GM12878 (cell line): ENCODE results near the gene TUB. TPM values are rescaled to one million over a fixed set of nuclear protein-coding genes. Genes with fewer than 3 reads are reported as not detected.

Source experiments
- ATAC-seq: fragments of 200-7000 bp; cut with Tn5 transposase; 3 replicates; pipeline ENCODE4 v1.9.1; 2020; ENCODE audit warnings: mild to moderate bottlenecking, moderate library complexity
- BruUV-seq: library from RNA; stranded (reverse); fragments of 400-500 nt; replicated peaks from 2 replicates; lab custom pipeline; 2021; lab: Mats Ljungman, UMichigan
- CTCF ChIA-PET: fragments of 300-600 bp; sonication (Branson Sonifier 250); formaldehyde crosslinking; extraction: SDS; loops from one replicate; lab custom pipeline; 2021; ENCODE audit warnings: inconsistent platforms; lab: Yijun Ruan, JAX
- POLR2A ChIA-PET: fragments of 350-600 bp; formaldehyde crosslinking; extraction: SDS; loops from one replicate; lab custom pipeline; 2021; ENCODE audit warnings: inconsistent platforms; lab: Charles Lee
- RAD21 ChIA-PET: fragments of 300-600 bp; sonication (Branson Sonifier 250); formaldehyde crosslinking; loops from one replicate; lab custom pipeline; 2023; ENCODE audit warnings: antibody characterized with exemption; ENCODE audit not compliant: unreplicated experiment; lab: Charles Lee
- SMC1A ChIA-PET: fragments of 300-600 bp; sonication (Branson Sonifier 250); formaldehyde crosslinking; loops from one replicate; lab custom pipeline; 2023; ENCODE audit not compliant: unreplicated experiment, uncharacterized antibody; lab: Charles Lee
- DNase-seq: peaks from one replicate; pipeline ENCODE4 v3.0.0-alpha.2; 2011; ENCODE audit warnings: low read depth, low spot score
- FAIRE-seq: peaks from 3 replicates; lab custom pipeline; 2011; peaks lifted over from hg19 to GRCh38; lab: Jason Lieb, UNC
- H2AFZ ChIP-seq: 2 replicates; pipeline ENCODE4 v1.6.0; 2011; ENCODE audit warnings: low read depth, low read length, control low read depth; ENCODE audit not compliant: control insufficient read depth
- H3K27ac ChIP-seq: 2 replicates; pipeline ENCODE4 v1.5.1; 2011; ENCODE audit warnings: control low read depth; ENCODE audit not compliant: control insufficient read depth, insufficient read depth
- H3K27me3 ChIP-seq, 2 experiments: replicated peaks in 1 of 2; 2 replicates each; pipeline versions ENCODE4 v1.6.0 to v1.6.1; 2011; ENCODE audit warnings: low read length in 1 of 2; ENCODE audit not compliant: control insufficient read depth in 2 of 2, insufficient read depth in 2 of 2
- H3K36me3 ChIP-seq, 2 experiments: 2 replicates each; pipeline ENCODE4 v1.5.1; 2011; ENCODE audit warnings: low read length in 1 of 2; ENCODE audit not compliant: control insufficient read depth in 2 of 2, insufficient read depth in 2 of 2
- H3K4me1 ChIP-seq: 2 replicates; pipeline ENCODE4 v1.6.1; 2011; ENCODE audit warnings: mild to moderate bottlenecking, low read length, moderate library complexity, mixed read lengths; ENCODE audit not compliant: control insufficient read depth, insufficient read depth
- H3K4me2 ChIP-seq: 2 replicates; pipeline ENCODE4 v1.6.0; 2011; ENCODE audit warnings: control low read depth; ENCODE audit not compliant: control insufficient read depth, insufficient read depth
- H3K4me3 ChIP-seq: fragments of 200-600 bp; sonication (generic); 2 replicates; pipeline ENCODE4 v1.5.1; 2016
- H3K79me2 ChIP-seq: 2 replicates; pipeline ENCODE4 v1.6.0; 2011; ENCODE audit warnings: low read length; ENCODE audit not compliant: control insufficient read depth, insufficient read depth
- H3K9ac ChIP-seq: 2 replicates; pipeline ENCODE4 v1.8.0; 2011; ENCODE audit warnings: low read length, control low read depth, mixed read lengths; ENCODE audit not compliant: control insufficient read depth, insufficient read depth
- H3K9me3 ChIP-seq: replicated peaks from 3 replicates; pipeline ENCODE4 v1.5.1; 2011; ENCODE audit warnings: mild to moderate bottlenecking, low read length; ENCODE audit not compliant: control insufficient read depth, insufficient read depth
- H4K20me1 ChIP-seq: 2 replicates; pipeline ENCODE4 v1.6.0; 2011; ENCODE audit not compliant: control insufficient read depth, insufficient read depth
- EED ChIP-seq: sonication (generic); IDR thresholded peaks from 2 replicates; pipeline ENCODE4 v1.6.1; 2016; ENCODE audit warnings: antibody characterized with exemption, low read depth
- IRF3 ChIP-seq: fragments of 450-650 bp; IDR thresholded peaks from 2 replicates; pipeline ENCODE4 v1.6.1; 2014; ENCODE audit warnings: mild to moderate bottlenecking
- NR2C2 ChIP-seq: IDR thresholded peaks from 2 replicates; pipeline ENCODE4 v1.6.1; 2011; ENCODE audit warnings: borderline replicate concordance, low read depth; ENCODE audit not compliant: control insufficient read depth, insufficient read length
- NRF1 ChIP-seq: conservative IDR thresholded peaks from 2 replicates; pipeline ENCODE4 v1.6.1; 2011; ENCODE audit warnings: mild to moderate bottlenecking, low read depth, low read length, improper control_type of control experiment
- ZNF207 ChIP-seq: fragments of 450-650 bp; IDR thresholded peaks from 2 replicates; pipeline ENCODE4 v1.6.1; 2014; ENCODE audit warnings: antibody characterized with exemption, mild to moderate bottlenecking, borderline replicate concordance
- ZNF24 ChIP-seq: fragments of 450-650 bp; IDR thresholded peaks from 2 replicates; pipeline ENCODE4 v1.6.1; 2017; ENCODE audit warnings: antibody characterized with exemption, mild to moderate bottlenecking
- WGBS: methylation state at CpG from one replicate; pipeline ENCODE4 v1.1.6; 2016; ENCODE audit warnings: low lambda C conversion rate; ENCODE audit not compliant: insufficient replicate concordance, insufficient coverage; ENCODE audit errors: missing lambda C conversion rate; 5-methylcytosine and 5-hydroxymethylcytosine counted together
- in situ Hi-C: fragments of 300-500 bp; cut with MboI; formaldehyde crosslinking; loops from 9 replicates; pipeline ENCODE4 v1.14.3; 2018; ENCODE audit warnings: mixed read lengths
- intact Hi-C: fragments of 100-400 bp; cut with micrococcal nuclease; formaldehyde crosslinking; loops from one replicate; pipeline ENCODE4 v1.14.2; 2022; ENCODE audit not compliant: unreplicated experiment
- polyA plus RNA-seq, 11 experiments: library from polyadenylated mRNA; depleted of rRNA in 4 of 11; unstranded in 6 of 11; stranded (reverse) in 5 of 11; fragments of >200 nt; fragmentation: Nextera tagmentation in 4 of 11; fragmentation: Illumina TruSeq in 1 of 11; extraction: Ambion mirVana in 4 of 11; extraction: Trizol in 1 of 11; gene quantifications; 1 replicate in 1 of 11; 2 replicates in 10 of 11; pipeline versions ENCODE4 v1.2.1 to v1.2.3, GENCODE V29; 2011 to 2016; ENCODE audit warnings: inconsistent platforms in 2 of 11, missing spikeins in 2 of 11, low read depth in 1 of 11
- total RNA-seq, 4 experiments: library from RNA; depleted of rRNA in 3 of 4; stranded (reverse); fragments of >200 nt in 3 of 4; fragmentation: Illumina TruSeq in 1 of 4; extraction: Trizol in 1 of 4; gene quantifications; 2 replicates each; pipeline versions ENCODE4 v1.2.1 to v1.2.3, GENCODE V29; 2013 to 2021
- TF ChIP-seq, protein P1 (sequence below): IDR thresholded peaks from 2 replicates; pipeline ENCODE4 v1.6.1; 2012; ENCODE audit warnings: improper control_type of control experiment, low read depth, low read length; ENCODE audit not compliant: insufficient replicate concordance
- TF ChIP-seq, protein P2 (sequence below): fragments of 450-650 bp; IDR thresholded peaks from 2 replicates; pipeline ENCODE4 v1.6.1; 2017; ENCODE audit warnings: mild to moderate bottlenecking
- TF ChIP-seq, protein P3 (sequence below): fragments of 450-650 bp; conservative IDR thresholded peaks from 2 replicates; pipeline ENCODE4 v1.6.1; 2017; ENCODE audit warnings: mild to moderate bottlenecking, moderate library complexity

The TUB gene
- total and polyA plus RNA-seq, 10 of the 15 experiments (the other 5 are each of a cell fraction or from before 2014, with no cell fraction given) = 0.01 to 0.06 (median 0.03) TPM; not detected in 6

- RAD21 ChIA-PET = interaction anchor here (1.4 kb wide), 1 partner anchor 63 kb away, joined by 5 read pairs; no protein-coding TSS in a partner anchor
- 6% methylated on average over 4 of the region's 6 CpGs for WGBS
- intact Hi-C loops = loop anchor here (10.0 kb wide), 1 partner anchor 202 kb away; no protein-coding TSS in a partner anchor
- no peak for TF ChIP-seq ZNF24
- TF ChIP-seq, protein P1, sequence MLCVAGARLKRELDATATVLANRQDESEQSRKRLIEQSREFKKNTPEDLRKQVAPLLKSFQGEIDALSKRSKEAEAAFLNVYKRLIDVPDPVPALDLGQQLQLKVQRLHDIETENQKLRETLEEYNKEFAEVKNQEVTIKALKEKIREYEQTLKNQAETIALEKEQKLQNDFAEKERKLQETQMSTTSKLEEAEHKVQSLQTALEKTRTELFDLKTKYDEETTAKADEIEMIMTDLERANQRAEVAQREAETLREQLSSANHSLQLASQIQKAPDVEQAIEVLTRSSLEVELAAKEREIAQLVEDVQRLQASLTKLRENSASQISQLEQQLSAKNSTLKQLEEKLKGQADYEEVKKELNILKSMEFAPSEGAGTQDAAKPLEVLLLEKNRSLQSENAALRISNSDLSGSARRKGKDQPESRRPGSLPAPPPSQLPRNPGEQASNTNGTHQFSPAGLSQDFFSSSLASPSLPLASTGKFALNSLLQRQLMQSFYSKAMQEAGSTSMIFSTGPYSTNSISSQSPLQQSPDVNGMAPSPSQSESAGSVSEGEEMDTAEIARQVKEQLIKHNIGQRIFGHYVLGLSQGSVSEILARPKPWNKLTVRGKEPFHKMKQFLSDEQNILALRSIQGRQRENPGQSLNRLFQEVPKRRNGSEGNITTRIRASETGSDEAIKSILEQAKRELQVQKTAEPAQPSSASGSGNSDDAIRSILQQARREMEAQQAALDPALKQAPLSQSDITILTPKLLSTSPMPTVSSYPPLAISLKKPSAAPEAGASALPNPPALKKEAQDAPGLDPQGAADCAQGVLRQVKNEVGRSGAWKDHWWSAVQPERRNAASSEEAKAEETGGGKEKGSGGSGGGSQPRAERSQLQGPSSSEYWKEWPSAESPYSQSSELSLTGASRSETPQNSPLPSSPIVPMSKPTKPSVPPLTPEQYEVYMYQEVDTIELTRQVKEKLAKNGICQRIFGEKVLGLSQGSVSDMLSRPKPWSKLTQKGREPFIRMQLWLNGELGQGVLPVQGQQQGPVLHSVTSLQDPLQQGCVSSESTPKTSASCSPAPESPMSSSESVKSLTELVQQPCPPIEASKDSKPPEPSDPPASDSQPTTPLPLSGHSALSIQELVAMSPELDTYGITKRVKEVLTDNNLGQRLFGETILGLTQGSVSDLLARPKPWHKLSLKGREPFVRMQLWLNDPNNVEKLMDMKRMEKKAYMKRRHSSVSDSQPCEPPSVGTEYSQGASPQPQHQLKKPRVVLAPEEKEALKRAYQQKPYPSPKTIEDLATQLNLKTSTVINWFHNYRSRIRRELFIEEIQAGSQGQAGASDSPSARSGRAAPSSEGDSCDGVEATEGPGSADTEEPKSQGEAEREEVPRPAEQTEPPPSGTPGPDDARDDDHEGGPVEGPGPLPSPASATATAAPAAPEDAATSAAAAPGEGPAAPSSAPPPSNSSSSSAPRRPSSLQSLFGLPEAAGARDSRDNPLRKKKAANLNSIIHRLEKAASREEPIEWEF = no peak
- TF ChIP-seq, protein P2, sequence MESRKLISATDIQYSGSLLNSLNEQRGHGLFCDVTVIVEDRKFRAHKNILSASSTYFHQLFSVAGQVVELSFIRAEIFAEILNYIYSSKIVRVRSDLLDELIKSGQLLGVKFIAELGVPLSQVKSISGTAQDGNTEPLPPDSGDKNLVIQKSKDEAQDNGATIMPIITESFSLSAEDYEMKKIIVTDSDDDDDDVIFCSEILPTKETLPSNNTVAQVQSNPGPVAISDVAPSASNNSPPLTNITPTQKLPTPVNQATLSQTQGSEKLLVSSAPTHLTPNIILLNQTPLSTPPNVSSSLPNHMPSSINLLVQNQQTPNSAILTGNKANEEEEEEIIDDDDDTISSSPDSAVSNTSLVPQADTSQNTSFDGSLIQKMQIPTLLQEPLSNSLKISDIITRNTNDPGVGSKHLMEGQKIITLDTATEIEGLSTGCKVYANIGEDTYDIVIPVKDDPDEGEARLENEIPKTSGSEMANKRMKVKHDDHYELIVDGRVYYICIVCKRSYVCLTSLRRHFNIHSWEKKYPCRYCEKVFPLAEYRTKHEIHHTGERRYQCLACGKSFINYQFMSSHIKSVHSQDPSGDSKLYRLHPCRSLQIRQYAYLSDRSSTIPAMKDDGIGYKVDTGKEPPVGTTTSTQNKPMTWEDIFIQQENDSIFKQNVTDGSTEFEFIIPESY = no peak
- TF ChIP-seq NRF1 = no peak
- no peak for TF ChIP-seq NR2C2
- TF ChIP-seq, protein P3, sequence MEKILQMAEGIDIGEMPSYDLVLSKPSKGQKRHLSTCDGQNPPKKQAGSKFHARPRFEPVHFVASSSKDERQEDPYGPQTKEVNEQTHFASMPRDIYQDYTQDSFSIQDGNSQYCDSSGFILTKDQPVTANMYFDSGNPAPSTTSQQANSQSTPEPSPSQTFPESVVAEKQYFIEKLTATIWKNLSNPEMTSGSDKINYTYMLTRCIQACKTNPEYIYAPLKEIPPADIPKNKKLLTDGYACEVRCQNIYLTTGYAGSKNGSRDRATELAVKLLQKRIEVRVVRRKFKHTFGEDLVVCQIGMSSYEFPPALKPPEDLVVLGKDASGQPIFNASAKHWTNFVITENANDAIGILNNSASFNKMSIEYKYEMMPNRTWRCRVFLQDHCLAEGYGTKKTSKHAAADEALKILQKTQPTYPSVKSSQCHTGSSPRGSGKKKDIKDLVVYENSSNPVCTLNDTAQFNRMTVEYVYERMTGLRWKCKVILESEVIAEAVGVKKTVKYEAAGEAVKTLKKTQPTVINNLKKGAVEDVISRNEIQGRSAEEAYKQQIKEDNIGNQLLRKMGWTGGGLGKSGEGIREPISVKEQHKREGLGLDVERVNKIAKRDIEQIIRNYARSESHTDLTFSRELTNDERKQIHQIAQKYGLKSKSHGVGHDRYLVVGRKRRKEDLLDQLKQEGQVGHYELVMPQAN = no peak
- TF ChIP-seq ZNF207 = no peak
- TF ChIP-seq IRF3 = no peak
- no peak for TF ChIP-seq EED
Observed at GRCh38 chr11:8096575-8096974, 15.6 kb downstream of the TUB start.

More at GRCh38 chr11:8096575-8096974, 15.6 kb downstream of the TUB start:
- Histone ChIP-seq H3K36me3 (no peaks in the 10 kb centered on the region), H2AFZ (no peak overlapping the region), H3K4me1 (no peaks in the 10 kb centered on the region), H3K27ac (no peak overlapping the region), H3K9ac (no peak overlapping the region), H3K4me3 (no peak overlapping the region), H3K4me2 (no peak overlapping the region), H3K79me2 (no peaks in the 10 kb centered on the region), H4K20me1 (no peaks in the 10 kb centered on the region), H3K9me3 (no peaks in the 10 kb centered on the region), H3K27me3 (no peaks in the 10 kb centered on the region)
- in situ Hi-C loops = loop anchor here (5.0 kb wide), 1 partner anchor 89 kb away; no protein-coding TSS in a partner anchor
- POLR2A ChIA-PET = no interaction called here
- DNase-seq = no peak
- ATAC-seq = no peak
- SMC1A ChIA-PET = interaction anchor here (0.6 to 2.0 kb wide), 3 partner anchors 59 to 89 kb away, joined by 3 to 8 read pairs (median 3); no protein-coding TSS in a partner anchor
- CTCF ChIA-PET = interaction anchor here (0.7 to 2.5 kb wide), 5 partner anchors 62 to 1000 kb away, joined by 3 to 14 read pairs (median 5); no protein-coding TSS in a partner anchor
- BruUV-seq = no TSS peak
- no peak for FAIRE-seq
